HG02763 (cell line): ENCODE data around the gene TPGS2.
A peak's percentile ranks its signal among the peaks of the same experiment; 100 is the strongest.
"Not testable (repeated sequence)": the region's sequence is repeated elsewhere in the genome, so short reads cannot be mapped to it uniquely, and the experiment has no call there.

Experiments
- ATAC-seq: cut with Tn5 transposase; IDR thresholded peaks from one replicate; pipeline ENCODE4 v1.9.1; 2021; ENCODE audit warnings: mild to moderate bottlenecking, moderate library complexity; ENCODE audit not compliant: unreplicated experiment

Gene TPGS2

DNA sequence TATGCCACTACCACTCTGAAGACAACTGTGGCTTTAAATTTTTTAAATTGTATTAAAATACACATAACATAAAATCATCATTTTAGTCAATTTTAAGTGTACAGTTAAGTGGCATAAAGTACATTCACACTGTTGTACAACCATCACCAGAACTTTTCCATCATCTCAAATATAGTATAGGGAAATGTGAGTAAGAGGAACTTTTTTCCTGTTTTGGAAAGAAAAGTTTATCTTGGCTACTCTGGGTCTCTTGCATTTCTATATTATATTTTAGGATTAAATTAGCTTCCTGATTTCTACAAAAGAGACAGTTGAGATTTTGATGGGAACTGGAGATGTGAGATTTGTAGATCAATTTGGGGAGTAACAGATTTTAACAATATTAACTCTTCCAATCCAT is 3.3 kb downstream of the TPGS2 start:
- no peak for ATAC-seq

DNA sequence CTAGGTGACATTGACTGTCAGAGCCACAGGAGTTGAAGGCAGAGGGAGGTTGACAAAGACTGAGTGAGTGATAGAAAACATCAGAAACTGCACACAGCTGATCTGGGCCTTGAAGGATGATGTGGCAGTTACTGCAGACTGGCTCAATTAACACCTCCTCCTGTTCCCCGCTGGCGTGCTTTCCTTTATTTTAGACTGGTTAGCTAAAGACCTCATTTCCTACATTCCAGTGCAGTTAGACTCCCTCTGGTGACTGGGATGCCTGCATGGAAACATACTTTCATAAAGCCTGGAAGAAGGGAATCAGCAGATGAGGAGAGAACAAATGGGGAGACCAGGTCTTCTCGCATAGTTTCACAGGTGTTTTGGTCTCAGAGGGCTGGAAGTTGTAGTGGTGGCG is 7.1 kb downstream of the TPGS2 start:
- ATAC-seq: no peak

DNA sequence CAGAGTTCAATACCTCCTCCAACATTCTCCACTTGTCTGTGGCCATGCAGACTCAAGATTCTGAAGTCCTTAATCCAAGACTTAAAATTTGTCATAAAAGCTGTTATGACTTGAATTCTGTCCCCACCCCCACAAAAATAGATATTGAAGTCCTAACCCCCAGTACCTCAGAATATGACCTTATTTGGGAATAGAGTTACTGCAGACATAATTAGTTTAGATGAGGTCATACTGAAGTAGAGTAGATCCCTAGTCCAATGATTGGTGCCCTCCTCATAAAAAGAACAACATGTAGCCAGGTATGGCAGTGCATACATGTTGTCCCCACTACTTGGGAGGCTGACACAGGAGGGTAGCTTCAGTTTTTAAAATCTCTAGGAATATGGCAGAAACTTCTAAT is 9.2 kb downstream of the TPGS2 start:
- no peak for ATAC-seq

DNA sequence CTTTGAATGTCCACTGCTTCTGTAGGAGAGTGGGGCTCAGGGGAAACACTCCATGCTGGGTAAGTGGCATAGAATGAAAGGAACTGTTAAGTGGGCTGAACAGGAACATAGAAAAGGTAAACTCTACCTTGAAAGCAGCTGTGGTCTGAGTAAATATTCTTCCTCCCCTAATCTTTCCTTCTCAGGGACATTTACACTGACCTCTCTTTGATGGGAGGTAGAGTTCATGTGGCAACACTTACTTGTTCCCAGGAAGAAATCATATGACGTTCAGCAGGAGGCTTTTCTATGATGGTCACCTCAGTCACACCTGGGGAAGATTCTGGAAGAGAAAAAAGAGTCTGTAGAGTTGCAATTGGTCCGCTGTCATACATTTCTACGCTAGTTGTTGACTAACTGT is 10.2 kb downstream of the TPGS2 start:
- no peak for ATAC-seq

DNA sequence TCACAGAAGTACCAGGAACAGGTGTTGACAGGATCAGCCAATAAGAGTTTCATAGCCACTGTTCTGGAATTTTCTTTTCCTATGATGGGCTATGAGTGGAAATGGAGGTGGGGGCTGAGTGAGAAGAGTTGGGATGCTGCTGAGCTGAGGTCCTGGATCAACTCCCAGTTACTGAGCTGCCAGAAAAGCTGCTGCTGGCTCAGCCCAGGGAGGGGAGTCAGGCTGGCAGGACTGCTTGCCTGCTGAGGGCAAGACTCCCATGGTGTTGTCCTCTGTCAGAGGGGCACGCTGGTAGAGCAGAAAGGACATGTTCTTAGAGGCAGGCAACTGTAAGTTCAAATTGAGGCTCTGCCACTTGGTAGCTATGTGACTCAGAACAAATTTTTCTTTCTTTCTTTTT is 11.8 kb downstream of the TPGS2 start:
- no peak for ATAC-seq

DNA sequence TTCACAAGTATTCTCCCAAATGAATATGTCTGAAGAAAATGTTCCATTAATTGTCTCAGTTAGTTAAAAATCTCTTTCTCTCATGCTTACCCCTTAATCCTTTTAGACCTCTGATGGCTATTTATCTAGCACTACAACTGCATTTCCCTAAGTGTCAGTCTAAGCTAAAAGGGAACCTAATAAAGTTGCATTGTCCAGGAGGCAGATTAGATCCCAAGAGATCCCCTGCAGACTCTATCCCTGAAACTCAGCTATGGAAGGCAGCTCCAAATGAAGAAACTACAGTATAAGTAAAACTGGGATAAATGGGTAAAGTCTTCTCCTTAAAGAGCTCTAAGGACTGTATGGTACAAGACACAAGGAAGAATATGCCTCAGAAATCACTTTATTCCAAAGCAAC is 12.7 kb downstream of the TPGS2 start:
- ATAC-seq: not testable (repeated sequence)

DNA sequence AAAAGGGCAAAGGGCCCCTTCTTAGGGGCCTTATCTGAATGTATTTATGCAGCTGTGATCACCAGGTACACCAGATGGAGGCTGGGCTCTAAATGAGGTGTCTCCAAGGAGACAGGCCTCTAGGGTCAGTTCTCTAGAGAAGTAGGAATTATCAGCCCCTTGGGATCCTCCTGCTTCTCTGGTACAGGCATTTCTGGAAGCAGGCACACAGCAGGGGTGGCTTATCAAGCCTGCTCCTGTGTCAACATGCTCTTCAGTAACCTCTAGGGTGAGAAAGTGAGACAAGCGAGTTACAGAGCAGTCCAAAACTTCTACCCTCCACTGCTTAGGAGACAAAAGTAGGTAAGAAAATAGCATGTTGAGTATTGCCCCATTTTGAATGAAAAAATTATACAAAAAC is 13.8 kb downstream of the TPGS2 start:
- ATAC-seq: no peak

DNA sequence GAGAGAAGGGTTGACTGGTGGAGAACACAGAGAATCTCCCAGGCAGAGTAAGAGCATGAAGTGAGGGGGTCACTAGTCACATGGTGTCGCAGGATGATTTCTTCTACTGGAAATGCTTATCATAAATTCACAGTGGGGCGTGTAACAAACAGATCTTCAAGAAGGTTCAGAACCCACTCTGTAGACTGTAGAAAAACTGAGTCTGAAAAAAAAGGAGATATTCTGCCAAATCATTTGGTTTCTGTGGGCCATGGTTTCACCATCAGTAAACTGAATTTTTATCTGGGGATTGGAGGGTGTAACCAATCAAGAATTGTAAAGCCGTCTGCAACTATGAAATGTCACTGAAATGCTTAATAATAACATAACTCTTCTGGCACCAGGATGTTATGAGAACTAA is 15.0 kb downstream of the TPGS2 start:
- no peak for ATAC-seq

DNA sequence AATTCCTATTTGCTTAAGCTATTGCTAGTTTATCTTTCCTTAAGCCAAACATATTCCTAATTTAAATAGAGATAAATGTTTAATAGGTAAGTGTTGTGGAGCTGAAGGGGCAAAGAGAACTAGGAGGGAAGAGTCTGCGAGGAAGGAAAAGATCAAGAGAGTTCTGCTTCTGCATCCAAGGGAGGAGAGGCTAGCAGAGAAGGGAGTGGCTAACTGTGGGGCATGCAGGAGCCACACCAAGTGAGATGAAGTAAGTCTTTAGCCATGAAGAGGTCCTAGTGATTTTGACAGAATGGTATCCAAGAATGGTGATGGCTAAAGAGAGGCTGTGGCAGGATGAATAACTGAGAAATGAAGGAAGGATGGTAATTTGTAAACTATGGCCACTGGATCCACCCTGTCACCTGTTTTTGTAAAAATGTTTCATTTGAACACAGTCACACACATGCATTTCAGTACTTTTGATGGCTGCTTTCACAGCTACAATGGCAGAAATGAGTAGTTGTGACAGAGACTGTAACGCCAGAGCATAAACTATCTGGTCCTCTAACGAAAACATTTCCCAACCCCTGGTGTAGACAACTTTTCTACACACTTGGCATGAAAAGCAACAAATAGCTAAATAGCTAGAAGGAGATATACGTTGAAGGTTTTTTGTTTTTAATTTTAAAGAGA is 15.6 kb downstream of the TPGS2 start:
- ATAC-seq: no peak

DNA sequence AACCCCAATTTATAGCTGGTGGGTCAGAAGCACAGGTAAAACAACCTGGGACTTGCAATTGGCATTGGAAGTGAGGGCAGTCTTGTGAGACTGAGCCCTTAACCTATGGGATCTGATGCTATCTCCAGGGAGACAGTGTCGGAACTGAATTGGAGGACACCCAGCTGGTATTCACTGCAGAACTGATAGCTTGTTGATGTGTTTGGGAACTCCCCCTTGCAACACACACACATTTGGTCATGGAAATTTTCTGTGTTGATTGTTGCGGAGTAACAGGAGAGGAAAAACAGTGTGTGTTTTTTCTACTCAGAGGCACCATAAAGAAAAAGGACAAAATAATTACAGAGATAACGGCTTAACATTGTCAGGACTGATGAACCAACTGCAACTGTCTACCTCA is 16.1 kb downstream of the TPGS2 start:
- no peak for ATAC-seq

DNA sequence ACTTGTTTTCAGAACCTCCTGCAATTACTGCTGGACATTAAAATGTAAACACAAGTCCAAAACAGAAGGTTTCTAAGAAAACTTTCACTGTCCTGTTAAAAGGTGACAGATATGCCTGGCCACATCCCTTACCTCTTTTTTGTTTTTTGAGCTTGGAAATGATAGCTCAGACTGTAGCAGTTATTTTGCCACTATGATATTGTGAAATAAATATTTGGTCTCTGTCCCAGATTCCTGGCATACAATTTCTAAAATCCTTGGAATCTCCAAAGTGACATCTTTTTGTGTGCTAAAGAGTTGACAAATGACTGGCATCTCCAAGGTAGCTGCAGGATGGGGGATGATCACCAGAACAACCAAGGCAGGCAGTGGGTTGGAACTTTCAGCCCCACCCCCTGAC is 16.8 kb downstream of the TPGS2 start:
- no peak for ATAC-seq

DNA sequence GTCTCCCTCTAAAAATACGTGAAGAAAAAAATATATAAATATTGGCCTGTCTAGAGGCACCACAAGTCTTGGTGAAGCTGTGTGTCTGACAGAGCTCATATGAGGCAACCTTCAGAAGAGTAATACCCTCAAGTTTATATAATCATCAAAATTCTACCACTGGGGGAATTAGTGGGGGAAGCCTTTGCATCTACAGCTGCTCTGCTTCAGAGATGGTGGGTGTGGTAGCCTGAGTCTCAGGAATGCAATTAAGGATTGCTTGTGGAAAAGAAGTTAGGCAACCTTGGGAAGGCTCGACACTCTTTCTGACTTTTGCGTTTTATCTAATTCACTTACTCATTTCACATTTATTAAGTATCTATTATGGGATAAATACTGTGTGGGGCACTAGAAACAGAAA is 17.4 kb downstream of the TPGS2 start:
- ATAC-seq: no peak

DNA sequence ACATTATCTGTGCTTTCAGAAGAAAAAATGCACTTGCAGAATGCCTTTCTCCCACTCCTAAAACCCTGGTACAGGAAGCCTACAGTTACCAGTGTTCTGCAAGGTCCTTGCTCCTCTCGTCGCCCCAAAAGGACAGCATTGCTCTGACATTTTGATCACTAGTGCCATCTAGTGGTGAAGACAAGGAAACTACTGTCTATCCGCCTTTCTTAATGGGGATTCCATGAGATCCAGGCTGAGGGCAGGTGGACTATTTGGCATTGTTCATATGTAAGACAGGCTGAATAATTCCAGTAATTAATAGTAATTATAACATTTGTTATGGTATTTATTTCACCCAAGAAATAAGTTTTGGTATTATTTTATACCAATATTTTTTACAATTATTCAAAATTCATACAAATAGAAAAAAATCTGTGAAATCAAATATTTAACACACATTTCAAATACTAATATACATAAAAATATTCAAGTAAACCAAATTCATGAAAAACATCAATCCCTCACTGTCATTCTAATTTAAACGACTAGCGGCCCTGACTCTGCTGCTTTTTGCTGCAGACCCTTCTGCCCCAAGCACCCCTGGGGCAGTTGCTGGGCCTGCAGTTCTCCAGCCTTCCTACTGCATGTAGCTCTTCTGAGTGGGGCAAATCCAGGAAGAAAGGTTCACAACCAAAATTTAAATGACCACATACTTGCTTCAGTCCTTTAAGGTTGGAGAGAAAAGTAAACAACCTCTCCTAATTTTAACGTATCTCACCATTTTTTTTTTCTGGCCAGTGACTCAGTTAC is 19.0 kb downstream of the TPGS2 start:
- peak; percentile 95 for ATAC-seq

DNA sequence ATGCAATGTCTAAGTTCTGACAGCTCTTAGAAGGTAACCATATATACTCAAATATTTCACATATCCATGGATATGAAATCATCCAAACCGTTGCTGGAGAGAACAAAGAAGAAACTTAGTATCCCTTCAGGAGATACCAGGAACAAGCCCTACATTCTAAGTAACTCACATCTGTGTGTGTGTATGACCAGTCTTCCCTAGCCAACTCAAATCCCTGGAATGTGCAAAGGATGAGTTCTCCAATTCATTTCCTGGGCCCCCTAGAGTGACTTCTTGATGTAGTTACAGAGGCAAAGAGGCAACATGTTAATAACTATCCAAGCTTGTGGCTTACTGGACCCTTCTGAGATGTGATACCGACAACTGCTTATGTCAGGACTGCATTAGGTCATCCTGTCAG is 20.1 kb downstream of the TPGS2 start:
- no peak for ATAC-seq

DNA sequence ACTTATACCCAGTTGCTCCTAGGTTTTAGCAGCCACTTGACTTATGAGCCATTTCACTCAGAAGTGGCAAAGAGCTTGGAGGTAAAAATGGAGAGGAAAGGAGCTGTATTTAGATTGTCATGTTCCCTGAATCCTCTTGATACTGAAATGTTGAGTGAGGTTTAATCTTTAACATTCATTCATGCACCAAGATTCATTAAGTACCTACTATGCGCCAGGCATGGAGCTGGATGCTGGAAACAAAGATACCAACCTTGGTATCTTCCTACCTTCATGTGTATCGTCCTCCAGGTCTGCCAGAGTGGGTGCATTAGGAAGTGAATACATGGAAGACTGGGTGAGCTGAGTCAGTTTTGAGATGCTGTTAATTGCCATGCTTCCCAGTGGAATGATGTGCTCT is 23.7 kb downstream of the TPGS2 start:
- no peak for ATAC-seq

DNA sequence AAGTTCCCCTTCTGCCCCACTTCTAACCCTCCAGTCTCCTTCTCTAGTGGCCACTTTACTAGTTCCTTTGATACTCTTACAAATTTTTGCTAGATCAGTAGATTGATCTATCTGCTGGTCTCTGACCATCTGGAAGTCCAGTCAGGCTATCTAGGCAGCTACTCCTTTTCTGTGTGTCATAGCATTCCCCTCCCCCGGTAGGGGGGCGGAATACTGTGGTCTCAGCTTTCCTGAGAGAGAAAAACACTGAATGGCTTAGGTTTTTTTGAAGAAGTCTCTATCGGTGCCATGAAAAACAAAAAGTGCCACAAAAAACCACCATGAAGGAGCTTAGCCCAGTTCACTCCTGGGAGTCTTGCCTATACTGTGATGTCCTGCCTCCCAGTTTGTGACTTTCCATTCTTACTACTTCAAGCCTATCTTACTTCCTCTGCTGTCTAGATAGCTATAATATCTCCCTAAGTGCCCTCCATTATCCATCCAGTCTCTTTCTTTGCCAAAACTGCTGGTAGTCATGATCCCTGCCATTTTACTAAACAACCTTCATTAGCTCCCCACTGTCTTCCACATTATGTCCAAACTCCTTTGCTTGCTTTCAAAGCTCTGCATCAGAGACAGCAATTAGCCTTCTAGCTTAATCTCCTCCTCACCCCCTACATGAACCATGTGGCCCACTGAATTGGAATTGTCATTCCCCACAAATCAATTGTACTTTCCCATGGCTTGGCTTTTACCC is 29.9 kb downstream of the TPGS2 start:
- no peak for ATAC-seq

DNA sequence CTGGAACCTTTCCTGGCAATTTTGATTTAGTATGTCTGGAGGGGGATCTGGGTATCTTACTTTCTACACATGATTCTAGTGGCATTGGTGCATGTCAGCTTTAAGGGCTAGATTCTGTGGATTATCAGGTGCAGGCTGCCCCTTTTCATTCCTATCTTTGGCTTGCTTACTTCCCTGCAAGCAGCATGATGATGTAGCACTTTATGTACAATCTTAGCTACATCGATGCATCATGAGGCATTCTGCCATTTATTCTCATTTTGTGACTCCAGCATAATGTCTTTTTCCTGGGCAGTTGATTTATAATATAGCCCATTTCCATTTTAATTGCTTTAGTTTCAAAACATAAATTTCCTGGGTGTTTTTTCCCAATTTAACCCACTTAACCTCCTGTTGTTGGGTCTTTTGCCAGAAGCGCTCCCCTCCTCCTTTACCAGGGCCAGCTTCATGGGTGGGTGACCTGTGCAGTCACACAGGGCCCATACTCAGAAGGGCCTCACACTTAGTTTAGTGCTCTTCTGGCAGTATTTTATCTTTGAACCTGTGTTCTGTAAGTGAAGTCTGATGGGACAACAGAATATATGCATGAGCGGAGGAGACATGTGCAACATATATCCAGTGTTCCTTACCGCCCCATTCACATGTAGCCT is 36.0 kb downstream of the TPGS2 start:
- no peak for ATAC-seq

DNA sequence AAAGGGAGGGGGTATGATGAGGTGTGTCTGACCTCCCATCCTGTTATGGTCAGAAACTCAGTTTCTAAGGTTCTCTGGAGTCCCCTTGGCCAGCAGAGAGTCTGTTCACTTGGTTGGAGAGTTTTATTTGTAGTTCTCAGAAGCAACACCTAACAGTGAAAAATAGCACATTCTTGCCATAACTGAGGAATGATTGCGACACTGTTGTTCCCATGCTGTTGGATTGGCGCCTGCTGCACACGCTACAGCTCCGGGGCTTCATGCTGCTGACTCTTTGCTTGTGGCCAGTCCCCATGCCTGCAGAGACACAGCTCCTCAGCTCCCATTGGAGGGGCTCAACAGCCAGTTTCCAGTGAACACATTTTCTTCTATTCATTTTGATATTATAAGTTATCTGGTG is 42.1 kb downstream of the TPGS2 start:
- ATAC-seq: no peak

DNA sequence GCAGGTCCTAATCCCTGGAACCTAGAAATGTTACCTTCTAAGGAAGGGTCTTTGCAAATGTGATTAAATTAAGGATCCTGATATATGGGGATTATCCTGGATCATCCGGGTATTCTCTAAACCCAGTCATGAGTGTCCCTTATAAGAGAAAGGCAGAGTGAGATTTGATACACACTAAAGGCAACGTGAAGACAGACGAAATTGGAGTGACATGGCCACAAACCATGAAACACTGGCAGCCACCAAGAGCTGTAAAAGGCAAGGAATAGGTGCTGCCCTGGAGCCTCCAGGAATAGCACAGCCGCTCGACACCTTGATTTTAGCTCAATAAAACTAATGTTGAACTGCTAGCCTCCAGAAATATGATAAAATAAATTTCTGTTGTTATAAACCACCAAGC is 45.0 kb downstream of the TPGS2 start:
- ATAC-seq: no peak

DNA sequence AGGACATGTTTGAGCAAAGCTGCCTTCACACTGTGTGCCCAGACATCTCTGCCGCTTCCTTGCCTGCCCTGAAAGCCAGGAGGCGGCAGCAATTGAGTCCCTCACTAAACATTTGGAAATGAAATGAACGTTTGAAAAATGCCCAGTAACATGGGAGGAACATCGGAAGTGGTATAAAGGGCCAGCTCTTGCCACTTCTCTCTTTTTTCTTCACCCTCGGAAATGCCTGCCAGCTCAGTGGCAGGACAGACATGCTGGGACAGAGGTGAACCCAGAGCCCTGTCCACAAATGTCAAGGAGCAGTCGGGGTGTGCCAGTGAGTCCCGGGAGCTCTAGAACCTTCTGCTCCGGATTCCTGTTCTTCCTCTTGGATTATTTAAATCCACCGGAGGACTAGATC is 46.1 kb downstream of the TPGS2 start:
- no peak for ATAC-seq

DNA sequence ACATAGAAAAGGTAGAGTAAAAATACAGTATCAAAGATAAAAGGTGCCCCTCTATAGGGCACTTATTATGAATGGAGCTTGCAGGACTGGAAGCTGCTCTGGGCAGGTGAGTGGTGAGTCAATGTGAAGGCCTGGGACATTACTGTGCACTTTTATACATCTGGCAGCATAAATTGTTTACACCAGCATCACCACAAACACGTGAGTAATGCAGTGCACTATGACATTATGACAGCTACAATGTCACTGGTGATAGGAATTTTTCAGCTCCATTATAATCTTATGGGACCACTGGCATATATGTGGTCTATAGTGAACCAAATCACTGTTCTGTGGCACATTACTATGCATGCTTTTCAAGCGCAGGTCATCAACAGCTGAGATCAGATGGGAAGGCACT is 48.1 kb downstream of the TPGS2 start:
- ATAC-seq: no peak

DNA sequence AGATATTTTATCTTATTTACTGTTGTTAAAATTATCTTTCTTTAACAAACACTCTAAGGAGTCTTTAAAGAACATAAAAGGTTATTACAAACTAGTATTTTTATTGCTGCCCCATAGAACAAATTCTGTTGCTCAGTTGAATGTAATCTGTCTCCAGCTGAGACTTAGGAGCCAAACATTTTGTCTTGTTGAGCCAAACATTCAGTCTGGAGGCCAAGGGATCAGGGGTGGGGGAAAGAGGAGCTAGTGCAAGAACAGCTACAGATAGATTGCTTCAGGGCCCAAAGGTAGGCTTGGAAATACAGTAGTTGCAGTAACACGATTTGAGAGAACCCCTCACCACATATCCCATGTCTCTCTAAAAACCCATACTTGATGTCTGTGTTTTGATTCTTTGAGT is 51.2 kb downstream of the TPGS2 start:
- no peak for ATAC-seq
